Measurements from ENCODE around the gene NT5E. TPM values are rescaled to one million over a fixed set of nuclear protein-coding genes. Genes with fewer than 3 reads are reported as not detected.

NT5E gene
- total RNA-seq, 3 donors from 2014 or later, result 10.1 to 26.5 (median 11.4) TPM

- Histone ChIP-seq H3K27me3 (no peaks in the 10 kb centered on the region), H3K4me1 (no peaks in the 10 kb centered on the region), H3K9me3 (no peaks in the 10 kb centered on the region), H3K27ac (peak overlapping the region in 1 of 2 donors; percentile 23), H3K4me3 (no peak overlapping the region), H3K36me3 (no peaks in the 10 kb centered on the region)
- TF ChIP-seq POLR2AphosphoS5 (IDR thresholded peaks at IDR 0.05), result no peak
- TF ChIP-seq POLR2A (IDR thresholded peaks at IDR 0.05), result no peak
- TF ChIP-seq CTCF (IDR thresholded peaks at IDR 0.05), result no peak
- DNase-seq (ENCODE audit: low spot score in 2 of 2), result peak in 1 of 2 donors; percentile 34
- intact Hi-C loops (cut with DNase I; ENCODE audit: low total_unique reads), result no loop called here
These were observed 40.8 kb downstream of the NT5E start for GRCh38 chr6:85490516-85491248.

GRCh38 chr6:85493389-85493788, 43.5 kb downstream of the NT5E start:
- intact Hi-C loops (cut with DNase I; ENCODE audit: low total_unique reads), result no loop called here
- no peak overlapping the region for H3K27ac ChIP-seq
- no peaks in the 10 kb centered on the region for H3K27me3 ChIP-seq
- no peaks in the 10 kb centered on the region for H3K4me1 ChIP-seq
- no peak overlapping the region for H3K4me3 ChIP-seq
- H3K9me3 ChIP-seq, result peaks cover 3 to 9% of the 10 kb centered on the region in 2 donors
- DNase-seq (ENCODE audit: low spot score in 2 of 2), result no peak
- no peaks in the 10 kb centered on the region for H3K36me3 ChIP-seq
- TF ChIP-seq CTCF (IDR thresholded peaks at IDR 0.05) (no peak), POLR2A (IDR thresholded peaks at IDR 0.05) (no peak), POLR2AphosphoS5 (IDR thresholded peaks at IDR 0.05) (no peak)

- Histone ChIP-seq H3K36me3 (no peaks in the 10 kb centered on the region), H3K27ac (no peak overlapping the region)
- intact Hi-C loops (cut with DNase I; ENCODE audit: low total_unique reads), result no loop called here
These were observed 45.0 kb downstream of the NT5E start for GRCh38 chr6:85494547-85495536.

GRCh38 chr6:85496009-85496579, 46.2 kb downstream of the NT5E start:
- DNase-seq (ENCODE audit: low spot score in 2 of 2), result no peak
- Histone ChIP-seq H3K27me3 (no peaks in the 10 kb centered on the region), H3K36me3 (no peaks in the 10 kb centered on the region), H3K4me3 (no peak overlapping the region), H3K27ac (no peak overlapping the region), H3K9me3 (peaks cover 3 to 9% of the 10 kb centered on the region in 2 donors), H3K4me1 (no peaks in the 10 kb centered on the region)
- TF ChIP-seq POLR2A (IDR thresholded peaks at IDR 0.05) (no peak), POLR2AphosphoS5 (IDR thresholded peaks at IDR 0.05) (no peak), CTCF (IDR thresholded peaks at IDR 0.05) (no peak)
- intact Hi-C loops (cut with DNase I; ENCODE audit: low total_unique reads), result no loop called here

More at GRCh38 chr6:85494547-85495536, 45.0 kb downstream of the NT5E start:
- Histone ChIP-seq H3K9me3 (peaks cover 3 to 9% of the 10 kb centered on the region in 2 donors), H3K4me1 (no peaks in the 10 kb centered on the region), H3K4me3 (no peak overlapping the region), H3K27me3 (no peaks in the 10 kb centered on the region)
- DNase-seq (ENCODE audit: low spot score in 2 of 2), result no peak
- TF ChIP-seq POLR2AphosphoS5 (IDR thresholded peaks at IDR 0.05), result no peak
- no peak for TF ChIP-seq CTCF (IDR thresholded peaks at IDR 0.05)
- TF ChIP-seq POLR2A (IDR thresholded peaks at IDR 0.05), result no peak
